ENCODE data around the gene BMAL1. TPM values are rescaled to one million over a fixed set of nuclear protein-coding genes. Genes with fewer than 3 reads are reported as not detected.

The BMAL1 gene
- total RNA-seq, 1 donor from 2014 or later, result 8.6 TPM

GRCh38 chr11:13343931-13344717 lies 66.5 kb downstream of the BMAL1 start:
- Mint-ChIP-seq H3K27ac (ENCODE audit: unreplicated experiment) (no peak overlapping the region), H3K4me1 (ENCODE audit: low read depth, unreplicated experiment) (peaks cover 2% of the 10 kb centered on the region), H3K36me3 (ENCODE audit: unreplicated experiment) (no peaks in the 10 kb centered on the region), H3K4me3 (ENCODE audit: unreplicated experiment) (no peak overlapping the region), H3K27me3 (ENCODE audit: unreplicated experiment) (peaks cover 4% of the 10 kb centered on the region), H3K9me3 (ENCODE audit: unreplicated experiment) (peaks cover 4% of the 10 kb centered on the region)
- peak; percentile 73 for DNase-seq
- TF ChIP-seq CTCF (IDR thresholded peaks at IDR 0.05; ENCODE audit: partially characterized antibody, unreplicated experiment), result peak; percentile 93

- H3K27ac Mint-ChIP-seq (ENCODE audit: unreplicated experiment), result no peak overlapping the region
- H3K4me1 Mint-ChIP-seq (ENCODE audit: low read depth, unreplicated experiment), result no peaks in the 10 kb centered on the region
- peaks cover 4% of the 10 kb centered on the region for H3K9me3 Mint-ChIP-seq (ENCODE audit: unreplicated experiment)
- no peak for TF ChIP-seq CTCF (IDR thresholded peaks at IDR 0.05; ENCODE audit: partially characterized antibody, unreplicated experiment)
- H3K27me3 Mint-ChIP-seq (ENCODE audit: unreplicated experiment), result peaks cover 2% of the 10 kb centered on the region
- no peaks in the 10 kb centered on the region for H3K36me3 Mint-ChIP-seq (ENCODE audit: unreplicated experiment)
- no peak for DNase-seq
- no peak overlapping the region for H3K4me3 Mint-ChIP-seq (ENCODE audit: unreplicated experiment)
Measured at GRCh38 chr11:13344818-13345217, 67.2 kb downstream of the BMAL1 start.

GRCh38 chr11:13346470-13346869 lies 68.9 kb downstream of the BMAL1 start:
- no peak for DNase-seq
- H3K27ac Mint-ChIP-seq (ENCODE audit: unreplicated experiment), result no peak overlapping the region
- H3K27me3 Mint-ChIP-seq (ENCODE audit: unreplicated experiment), result peaks cover 2% of the 10 kb centered on the region
- H3K9me3 Mint-ChIP-seq (ENCODE audit: unreplicated experiment), result peaks cover 4% of the 10 kb centered on the region
- no peaks in the 10 kb centered on the region for H3K36me3 Mint-ChIP-seq (ENCODE audit: unreplicated experiment)
- no peak for TF ChIP-seq CTCF (IDR thresholded peaks at IDR 0.05; ENCODE audit: partially characterized antibody, unreplicated experiment)
- H3K4me3 Mint-ChIP-seq (ENCODE audit: unreplicated experiment), result no peak overlapping the region
- H3K4me1 Mint-ChIP-seq (ENCODE audit: low read depth, unreplicated experiment), result no peaks in the 10 kb centered on the region

- H3K27me3 Mint-ChIP-seq (ENCODE audit: unreplicated experiment), result peaks cover 2% of the 10 kb centered on the region
- H3K27ac Mint-ChIP-seq (ENCODE audit: unreplicated experiment), result no peak overlapping the region
- no peak for DNase-seq
- TF ChIP-seq CTCF (IDR thresholded peaks at IDR 0.05; ENCODE audit: partially characterized antibody, unreplicated experiment), result no peak
- no peak overlapping the region for H3K4me3 Mint-ChIP-seq (ENCODE audit: unreplicated experiment)
- H3K36me3 Mint-ChIP-seq (ENCODE audit: unreplicated experiment), result no peaks in the 10 kb centered on the region
- H3K4me1 Mint-ChIP-seq (ENCODE audit: low read depth, unreplicated experiment), result no peaks in the 10 kb centered on the region
- peaks cover 2% of the 10 kb centered on the region for H3K9me3 Mint-ChIP-seq (ENCODE audit: unreplicated experiment)
Measured at GRCh38 chr11:13347901-13348300, 70.3 kb downstream of the BMAL1 start.

- TF ChIP-seq CTCF (IDR thresholded peaks at IDR 0.05; ENCODE audit: partially characterized antibody, unreplicated experiment), result no peak
- Mint-ChIP-seq H3K9me3 (ENCODE audit: unreplicated experiment) (peaks cover 2% of the 10 kb centered on the region), H3K36me3 (ENCODE audit: unreplicated experiment) (no peaks in the 10 kb centered on the region), H3K27me3 (ENCODE audit: unreplicated experiment) (peaks cover 2% of the 10 kb centered on the region), H3K27ac (ENCODE audit: unreplicated experiment) (no peak overlapping the region), H3K4me1 (ENCODE audit: low read depth, unreplicated experiment) (no peaks in the 10 kb centered on the region), H3K4me3 (ENCODE audit: unreplicated experiment) (no peak overlapping the region)
- DNase-seq, result no peak
Measured at GRCh38 chr11:13348305-13348704, 70.7 kb downstream of the BMAL1 start.
